SK-N-SH (cell line): ENCODE data around the gene UST. TPM values are rescaled to one million over a fixed set of nuclear protein-coding genes. Genes with fewer than 3 reads are reported as not detected.
"Not testable (repeated sequence)": the region's sequence is repeated elsewhere in the genome, so short reads cannot be mapped to it uniquely, and the experiment has no call there.

Experiments
- CTCF ChIA-PET: fragments of 300-600, 350-600 bp; formaldehyde crosslinking; extraction: SDS; loops from one replicate; lab custom pipeline; 2021; lab: Yijun Ruan, JAX
- POLR2A ChIA-PET: fragments of 350-600 bp; sonication (Branson Sonifier 250); formaldehyde crosslinking; extraction: SDS; loops from one replicate; lab custom pipeline; 2020; ENCODE audit warnings: antibody characterized with exemption, inconsistent platforms; lab: Yijun Ruan, JAX
- DNase-seq: peaks from one replicate; pipeline ENCODE4 v3.0.0; 2012
- H2AFZ ChIP-seq: fragments of 200-600 bp; sonication (generic); 2 replicates; pipeline ENCODE4 v1.8.1; 2016; ENCODE audit warnings: antibody characterized with exemption, mild to moderate bottlenecking, low read depth
- H3F3A ChIP-seq: fragments of 200-600 bp; sonication (generic); replicated peaks from 2 replicates; pipeline ENCODE3; 2016; ENCODE audit warnings: antibody characterized with exemption, mild to moderate bottlenecking; ENCODE audit not compliant: insufficient read depth
- H3K27ac ChIP-seq, 2 experiments: fragments of 200-500 bp in 1 of 2; fragments of 200-600 bp in 1 of 2; sonication (Bioruptor generic) in 1 of 2; sonication (generic), shearing (Covaris generic) in 1 of 2; 2 replicates each; pipeline versions ENCODE4 v1.5.1 to v1.6.1; 2014 to 2016; ENCODE audit warnings: low read depth in 2 of 2, inconsistent platforms in 1 of 2, low read length in 1 of 2, mild to moderate bottlenecking in 1 of 2, mixed read lengths in 1 of 2
- H3K27me3 ChIP-seq: fragments of 200-600 bp; sonication (generic), shearing (Covaris generic); 2 replicates; pipeline ENCODE4 v1.6.1; 2016; ENCODE audit warnings: mixed run types; ENCODE audit not compliant: insufficient read depth
- H3K36me3 ChIP-seq, 2 experiments: fragments of 200-500 bp in 1 of 2; fragments of 200-600 bp in 1 of 2; sonication (Bioruptor generic) in 1 of 2; sonication (generic) in 1 of 2; replicated peaks in 1 of 2; 2 replicates each; pipeline versions ENCODE3 to v1.5.1; 2014 to 2016; ENCODE audit warnings: low read length in 1 of 2, mild to moderate bottlenecking in 1 of 2; ENCODE audit not compliant: insufficient read depth in 2 of 2, control insufficient read depth in 1 of 2
- H3K4me1 ChIP-seq, 2 experiments: fragments of 200-500 bp in 1 of 2; fragments of 200-600 bp in 1 of 2; sonication (Bioruptor generic) in 1 of 2; sonication (generic), shearing (Covaris generic) in 1 of 2; 2 replicates each; pipeline versions ENCODE4 v1.5.1 to v1.6.1; 2014 to 2016; ENCODE audit warnings: low read depth in 1 of 2, low read length in 1 of 2, mixed run types in 1 of 2; ENCODE audit not compliant: insufficient read depth in 2 of 2, control insufficient read depth in 1 of 2
- H3K4me2 ChIP-seq: fragments of 200-600 bp; sonication (generic), shearing (Covaris generic); 2 replicates; pipeline ENCODE4 v1.6.1; 2017; ENCODE audit warnings: mixed run types
- H3K4me3 ChIP-seq, 2 experiments: fragments of 200-500 bp in 1 of 2; fragments of 200-600 bp in 1 of 2; sonication (Bioruptor generic) in 1 of 2; sonication (generic), shearing (Covaris generic) in 1 of 2; 2 replicates each; pipeline versions ENCODE4 v1.5.1 to v1.8.1; 2014 to 2016; ENCODE audit warnings: low read depth in 2 of 2, inconsistent platforms in 1 of 2, low read length in 1 of 2, mild to moderate bottlenecking in 1 of 2, mixed read lengths in 1 of 2, moderate library complexity in 1 of 2
- H3K79me2 ChIP-seq: fragments of 200-600 bp; sonication (generic); 2 replicates; pipeline ENCODE4 v1.8.1; 2017; ENCODE audit warnings: mild to moderate bottlenecking; ENCODE audit not compliant: insufficient read depth
- H3K9ac ChIP-seq: fragments of 200-600 bp; sonication (generic); 2 replicates; pipeline ENCODE4 v1.6.1; 2017; ENCODE audit warnings: mixed run types
- H3K9me2 ChIP-seq: fragments of 200-600 bp; sonication (generic); 2 replicates; pipeline ENCODE4 v1.6.1; 2017; ENCODE audit warnings: mixed run types
- H3K9me3 ChIP-seq: fragments of 200-600 bp; sonication (generic); 2 replicates; pipeline ENCODE4 v1.6.1; 2017; ENCODE audit warnings: mixed run types, mild to moderate bottlenecking, moderate library complexity
- H4K20me1 ChIP-seq: fragments of 200-600 bp; sonication (generic); 2 replicates; pipeline ENCODE4 v1.6.1; 2017; ENCODE audit warnings: mild to moderate bottlenecking, mixed run types; ENCODE audit not compliant: insufficient read depth
- CHD2 ChIP-seq: fragments of 150-350 bp; IDR thresholded peaks from 2 replicates; pipeline ENCODE4 v1.6.1; 2018; ENCODE audit warnings: low read length; ENCODE audit not compliant: partially characterized antibody
- ELF1 ChIP-seq: IDR thresholded peaks from 2 replicates; pipeline ENCODE4 v1.4.0; 2012
- FOXM1 ChIP-seq: IDR thresholded peaks from 2 replicates; pipeline ENCODE4 v1.4.0; 2012; ENCODE audit warnings: low read depth, mild to moderate bottlenecking
- GATA2 ChIP-seq: sonication (generic); formaldehyde crosslinking; IDR thresholded peaks from 2 replicates; pipeline ENCODE4 v1.5.0; 2020; ENCODE audit warnings: mild to moderate bottlenecking, missing genetic modification reagents
- MAX ChIP-seq: IDR thresholded peaks from 2 replicates; pipeline ENCODE4 v1.4.0; 2012; ENCODE audit warnings: low read depth
- MEF2A ChIP-seq: IDR thresholded peaks from 2 replicates; pipeline ENCODE4 v1.4.0; 2012; ENCODE audit warnings: low read depth, borderline replicate concordance
- MXI1 ChIP-seq: IDR thresholded peaks from 2 replicates; pipeline ENCODE4 v1.6.1; 2012; ENCODE audit warnings: mild to moderate bottlenecking, low read depth, low read length, improper control_type of control experiment
- NFIC ChIP-seq: IDR thresholded peaks from 2 replicates; pipeline ENCODE4 v1.4.0; 2012; ENCODE audit warnings: borderline replicate concordance
- NRF1 ChIP-seq: IDR thresholded peaks from 2 replicates; pipeline ENCODE4 v1.6.1; 2012; ENCODE audit warnings: low read depth, mild to moderate bottlenecking, low read length
- RAD21 ChIP-seq: IDR thresholded peaks from 2 replicates; pipeline ENCODE4 v1.6.1; 2012; ENCODE audit warnings: mild to moderate bottlenecking, low read length
- RXRA ChIP-seq: IDR thresholded peaks from 2 replicates; pipeline ENCODE4 v1.4.0; 2012; ENCODE audit warnings: low read depth, mild to moderate bottlenecking, borderline replicate concordance
- SIN3A ChIP-seq: IDR thresholded peaks from 2 replicates; pipeline ENCODE4 v1.6.1; 2012; ENCODE audit warnings: low read depth, mild to moderate bottlenecking, low read length, moderate library complexity, borderline replicate concordance
- TAF1 ChIP-seq: IDR thresholded peaks from 2 replicates; pipeline ENCODE4 v1.6.1; 2012; ENCODE audit warnings: low read depth, mild to moderate bottlenecking, low read length, moderate library complexity, borderline replicate concordance
- USF1 ChIP-seq: IDR thresholded peaks from 2 replicates; pipeline ENCODE4 v1.4.0; 2012; ENCODE audit warnings: low read depth, borderline replicate concordance
- YY1 ChIP-seq: IDR thresholded peaks from 2 replicates; pipeline ENCODE4 v1.4.0; 2012; ENCODE audit warnings: low read depth, mild to moderate bottlenecking
- WGBS: methylation state at CpG from one replicate; pipeline ENCODE4 v1.1.6; 2017; ENCODE audit warnings: low lambda C conversion rate; 5-methylcytosine and 5-hydroxymethylcytosine counted together
- polyA plus RNA-seq, 3 experiments: library from polyadenylated mRNA; depleted of rRNA; stranded (reverse); fragments of >200 nt; gene quantifications; 2 replicates each; pipeline ENCODE4 v1.2.3, GENCODE V29; 2012
- TF ChIP-seq, protein P1 (sequence below): fragments of 150-350 bp; IDR thresholded peaks from 2 replicates; pipeline ENCODE4 v1.6.1; 2016; ENCODE audit warnings: mild to moderate bottlenecking, low read depth, low read length

Gene UST
- polyA plus RNA-seq, 1 of the 3 experiments (the other 2 are of a cell fraction) = 1.7 TPM

DNA sequence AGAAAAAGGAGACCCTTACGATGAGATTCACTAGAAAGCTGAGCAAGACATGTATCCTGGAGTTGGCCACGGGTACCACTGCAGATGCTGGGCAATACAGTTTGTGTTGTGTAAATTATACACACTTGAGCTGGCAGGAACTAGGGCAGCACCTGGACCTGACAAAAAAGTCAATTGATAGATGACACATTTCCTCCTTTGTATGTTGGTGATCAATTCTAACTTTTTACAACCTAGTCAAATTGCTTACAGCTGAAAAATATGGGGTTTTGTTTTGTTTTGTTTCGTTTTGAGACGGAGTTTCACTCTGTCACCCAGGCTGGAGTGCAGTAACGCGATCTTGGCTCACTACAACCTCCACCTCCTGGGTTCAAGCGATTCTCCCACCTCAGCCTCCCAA lies 108.9 kb downstream of the UST start:
- Histone ChIP-seq H3K4me1 (peaks cover 0 to 2% of the 10 kb centered on the region in 2 experiments; a peak in 1 of 4 replicates), H3K4me3 (no peak overlapping the region), H3K9me3 (no peaks in the 10 kb centered on the region), H3K79me2 (no peaks in the 10 kb centered on the region), H3K36me3 (no peaks in the 10 kb centered on the region), H3K9me2 (no peaks in the 10 kb centered on the region), H3K9ac (no peak overlapping the region), H3K27me3 (no peaks in the 10 kb centered on the region; the same call in 1 of the 2 replicates), H4K20me1 (no peaks in the 10 kb centered on the region), H3K27ac (no peak overlapping the region), H2AFZ (no peak overlapping the region), H3F3A (no peaks in the 10 kb centered on the region), H3K4me2 (no peak overlapping the region)
- ChIA-PET POLR2A (no interaction called here), CTCF (no interaction called here)
- WGBS = 10% methylated on average over 7 of the region's 7 CpGs
- DNase-seq = no peak
- TF ChIP-seq USF1 = no peak
- no peak for TF ChIP-seq GATA2 (CRISPR knock-in tag)
- no peak for TF ChIP-seq CHD2
- TF ChIP-seq, protein P1, sequence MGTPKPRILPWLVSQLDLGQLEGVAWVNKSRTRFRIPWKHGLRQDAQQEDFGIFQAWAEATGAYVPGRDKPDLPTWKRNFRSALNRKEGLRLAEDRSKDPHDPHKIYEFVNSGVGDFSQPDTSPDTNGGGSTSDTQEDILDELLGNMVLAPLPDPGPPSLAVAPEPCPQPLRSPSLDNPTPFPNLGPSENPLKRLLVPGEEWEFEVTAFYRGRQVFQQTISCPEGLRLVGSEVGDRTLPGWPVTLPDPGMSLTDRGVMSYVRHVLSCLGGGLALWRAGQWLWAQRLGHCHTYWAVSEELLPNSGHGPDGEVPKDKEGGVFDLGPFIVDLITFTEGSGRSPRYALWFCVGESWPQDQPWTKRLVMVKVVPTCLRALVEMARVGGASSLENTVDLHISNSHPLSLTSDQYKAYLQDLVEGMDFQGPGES = no peak
- TF ChIP-seq NFIC = no peak
- no peak for TF ChIP-seq ELF1
- no peak for TF ChIP-seq RXRA
- no peak for TF ChIP-seq RAD21
- TF ChIP-seq SIN3A = no peak
- TF ChIP-seq MEF2A = no peak
- TF ChIP-seq MAX = no peak
- TF ChIP-seq FOXM1 = no peak
- TF ChIP-seq NRF1 = no peak
- TF ChIP-seq TAF1 = no peak
- no peak for TF ChIP-seq YY1

DNA sequence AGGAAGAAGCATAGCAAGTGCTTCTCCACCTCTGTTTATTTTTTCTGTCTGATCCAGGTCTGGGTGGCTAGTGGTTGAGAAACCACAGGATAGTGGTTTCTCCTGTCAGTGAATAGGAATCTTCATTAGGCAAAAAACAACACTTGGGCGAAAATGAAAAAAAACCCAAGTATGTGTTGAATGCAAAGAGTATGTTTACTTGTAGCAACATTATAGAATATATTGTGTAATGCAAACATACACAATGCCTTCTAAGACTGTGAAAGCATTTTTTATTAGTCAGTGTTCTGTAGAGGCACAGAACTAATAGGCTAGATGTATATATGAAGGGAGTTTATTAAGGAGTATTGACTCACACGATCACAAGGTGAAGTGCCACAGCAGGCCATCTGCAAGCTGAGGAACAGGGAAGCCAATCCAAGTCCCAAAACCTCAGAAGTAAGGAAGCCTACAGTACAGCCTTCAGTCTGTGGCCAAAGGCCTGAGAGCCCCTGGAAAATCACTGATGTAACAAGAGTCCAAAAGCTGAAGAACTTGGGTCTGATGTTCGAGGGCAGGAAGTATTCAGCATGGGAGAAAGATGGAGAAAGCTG lies 111.1 kb downstream of the UST start:
- Histone ChIP-seq H3K27ac (no peak overlapping the region), H3K4me2 (no peak overlapping the region), H3K79me2 (no peaks in the 10 kb centered on the region), H3K36me3 (no peaks in the 10 kb centered on the region), H3K4me1 (no peaks in the 10 kb centered on the region), H3K9me2 (no peaks in the 10 kb centered on the region), H3K9me3 (no peaks in the 10 kb centered on the region), H2AFZ (no peak overlapping the region), H3K4me3 (no peak overlapping the region), H3F3A (no peaks in the 10 kb centered on the region), H4K20me1 (no peaks in the 10 kb centered on the region), H3K9ac (no peak overlapping the region), H3K27me3 (no peaks in the 10 kb centered on the region; the same call in 1 of the 2 replicates)
- no peak for TF ChIP-seq MXI1
- TF ChIP-seq NRF1 = no peak
- TF ChIP-seq YY1 = no peak
- WGBS = 27% methylated on average over 2 of the region's 3 CpGs
- CTCF ChIA-PET = no interaction called here
- POLR2A ChIA-PET = no interaction called here
- no peak for DNase-seq

GRCh38 chr6:148864132-148864531 lies 117.3 kb downstream of the UST start:
- DNase-seq, H3K27ac ChIP-seq, H3K9ac ChIP-seq, H3K9me2 ChIP-seq, H3K79me2 ChIP-seq, POLR2A ChIA-PET, H2AFZ ChIP-seq, H4K20me1 ChIP-seq, H3K4me3 ChIP-seq, CTCF ChIA-PET, H3K27me3 ChIP-seq, H3K9me3 ChIP-seq, H3K36me3 ChIP-seq, H3K4me2 ChIP-seq, H3K4me1 ChIP-seq: not testable (repeated sequence)
- H3F3A ChIP-seq = peaks cover 24% of the 10 kb centered on the region
- WGBS = 56% methylated on average over 7 of the region's 16 CpGs
